ENCODE results near the gene KCNG1. TPM values are rescaled to one million over a fixed set of nuclear protein-coding genes. Genes with fewer than 3 reads are reported as not detected.

The KCNG1 gene
- total RNA-seq, 6 experiments from 2014 or later = 3.0 to 5.4 (median 3.5) TPM

DNA sequence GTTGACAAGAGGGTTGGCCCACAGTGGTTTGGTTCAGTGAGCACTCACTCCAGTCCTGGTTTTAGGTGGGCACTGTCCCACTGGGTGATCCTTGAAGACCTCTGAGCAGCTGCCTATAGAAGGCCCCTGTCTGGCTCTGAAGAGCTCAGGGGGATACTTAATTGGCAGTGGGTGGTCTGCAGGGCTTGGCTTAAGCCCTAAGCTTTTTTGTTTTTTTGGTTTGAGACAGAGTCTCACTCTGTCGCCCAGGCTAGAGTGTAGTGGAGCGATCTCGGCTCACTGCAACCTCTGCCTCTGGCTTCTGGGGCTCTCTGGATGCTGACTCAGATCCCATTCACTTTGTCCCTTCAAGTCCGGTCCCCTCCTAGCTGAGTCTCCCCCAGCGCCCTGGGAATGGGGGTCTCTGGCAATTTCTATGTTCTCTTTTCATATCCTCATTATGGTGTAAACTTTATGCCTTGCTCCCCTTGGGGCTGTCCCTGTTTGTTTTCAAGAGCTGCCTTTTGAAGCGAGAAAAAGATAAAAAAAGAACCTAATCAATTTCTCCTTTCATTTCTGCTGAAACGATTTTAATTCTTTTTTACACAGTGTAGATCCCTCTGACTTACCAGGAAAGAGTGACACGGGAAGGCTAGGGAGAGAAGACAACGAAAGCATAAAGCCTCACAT, 12.2 kb upstream of the KCNG1 start:
- Mint-ChIP-seq H3K27me3 (ENCODE audit: insufficient read depth) (no peaks in the 10 kb centered on the region; the same call in 1 of the 2 replicates), H3K4me1 (ENCODE audit: low read depth) (peaks cover 35% of the 10 kb centered on the region), H3K9me3 (no peaks in the 10 kb centered on the region), H3K27ac (no peak overlapping the region), H3K36me3 (ENCODE audit: low read depth) (no peaks in the 10 kb centered on the region), H3K4me3 (no peak overlapping the region)
- TF ChIP-seq, protein P1, sequence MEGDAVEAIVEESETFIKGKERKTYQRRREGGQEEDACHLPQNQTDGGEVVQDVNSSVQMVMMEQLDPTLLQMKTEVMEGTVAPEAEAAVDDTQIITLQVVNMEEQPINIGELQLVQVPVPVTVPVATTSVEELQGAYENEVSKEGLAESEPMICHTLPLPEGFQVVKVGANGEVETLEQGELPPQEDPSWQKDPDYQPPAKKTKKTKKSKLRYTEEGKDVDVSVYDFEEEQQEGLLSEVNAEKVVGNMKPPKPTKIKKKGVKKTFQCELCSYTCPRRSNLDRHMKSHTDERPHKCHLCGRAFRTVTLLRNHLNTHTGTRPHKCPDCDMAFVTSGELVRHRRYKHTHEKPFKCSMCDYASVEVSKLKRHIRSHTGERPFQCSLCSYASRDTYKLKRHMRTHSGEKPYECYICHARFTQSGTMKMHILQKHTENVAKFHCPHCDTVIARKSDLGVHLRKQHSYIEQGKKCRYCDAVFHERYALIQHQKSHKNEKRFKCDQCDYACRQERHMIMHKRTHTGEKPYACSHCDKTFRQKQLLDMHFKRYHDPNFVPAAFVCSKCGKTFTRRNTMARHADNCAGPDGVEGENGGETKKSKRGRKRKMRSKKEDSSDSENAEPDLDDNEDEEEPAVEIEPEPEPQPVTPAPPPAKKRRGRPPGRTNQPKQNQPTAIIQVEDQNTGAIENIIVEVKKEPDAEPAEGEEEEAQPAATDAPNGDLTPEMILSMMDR (IDR thresholded peaks at IDR 0.05) = no peak
- DNase-seq = no peak

GRCh38 chr20:51034476-51034875, 11.6 kb upstream of the KCNG1 start:
- peaks cover 5% of the 10 kb centered on the region for H3K27me3 Mint-ChIP-seq (ENCODE audit: insufficient read depth)
- H3K9me3 Mint-ChIP-seq = no peaks in the 10 kb centered on the region
- DNase-seq = no peak
- no peaks in the 10 kb centered on the region for H3K36me3 Mint-ChIP-seq (ENCODE audit: low read depth)
- peak overlapping the region; percentile 87 for H3K27ac Mint-ChIP-seq
- TF ChIP-seq, protein P1 (IDR thresholded peaks at IDR 0.05) = no peak
- H3K4me1 Mint-ChIP-seq (ENCODE audit: low read depth) = peaks cover 35% of the 10 kb centered on the region
- no peak overlapping the region for H3K4me3 Mint-ChIP-seq

- Mint-ChIP-seq H3K4me3 (no peak overlapping the region), H3K27ac (no peak overlapping the region), H3K4me1 (ENCODE audit: low read depth) (peaks cover 20% of the 10 kb centered on the region), H3K9me3 (no peaks in the 10 kb centered on the region), H3K27me3 (ENCODE audit: insufficient read depth) (peaks cover 17% of the 10 kb centered on the region), H3K36me3 (ENCODE audit: low read depth) (no peaks in the 10 kb centered on the region)
- TF ChIP-seq, protein P1 (IDR thresholded peaks at IDR 0.05) = no peak
- DNase-seq = no peak
Observed at GRCh38 chr20:51029963-51030920, 7.3 kb upstream of the KCNG1 start.

DNA sequence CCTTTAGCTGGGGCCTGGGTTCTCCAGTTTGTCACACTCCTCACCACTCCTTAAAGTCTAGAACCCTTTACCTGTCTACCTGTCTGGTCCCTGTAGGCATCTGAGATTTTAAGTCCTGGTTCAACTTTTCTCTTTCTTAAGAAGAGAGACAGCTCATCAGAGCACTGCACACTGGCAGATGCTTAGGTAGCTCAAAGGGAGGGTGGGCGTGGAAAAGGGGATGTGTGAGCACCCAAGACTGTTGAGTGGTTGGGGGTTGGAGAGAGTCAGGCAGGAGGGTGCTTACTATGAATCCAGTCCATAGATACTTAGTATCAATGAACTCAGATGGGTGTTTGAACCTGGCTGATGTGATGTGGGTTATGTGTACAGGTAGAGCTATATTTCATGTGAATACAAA, 6.6 kb upstream of the KCNG1 start:
- H3K36me3 Mint-ChIP-seq (ENCODE audit: low read depth) = no peaks in the 10 kb centered on the region
- no peak overlapping the region for H3K4me3 Mint-ChIP-seq
- peaks cover 22% of the 10 kb centered on the region for H3K27me3 Mint-ChIP-seq (ENCODE audit: insufficient read depth)
- peaks cover 18% of the 10 kb centered on the region for H3K4me1 Mint-ChIP-seq (ENCODE audit: low read depth)
- H3K27ac Mint-ChIP-seq = no peak overlapping the region
- TF ChIP-seq, protein P1 (IDR thresholded peaks at IDR 0.05) = no peak
- no peak for DNase-seq
- no peaks in the 10 kb centered on the region for H3K9me3 Mint-ChIP-seq

- no peak for DNase-seq
- no peak overlapping the region for H3K4me3 Mint-ChIP-seq
- peaks cover 11% of the 10 kb centered on the region for H3K4me1 Mint-ChIP-seq (ENCODE audit: low read depth)
- no peaks in the 10 kb centered on the region for H3K36me3 Mint-ChIP-seq (ENCODE audit: low read depth)
- no peaks in the 10 kb centered on the region for H3K9me3 Mint-ChIP-seq
- H3K27me3 Mint-ChIP-seq (ENCODE audit: insufficient read depth) = peaks cover 25% of the 10 kb centered on the region
- no peak overlapping the region for H3K27ac Mint-ChIP-seq
- TF ChIP-seq, protein P1 (IDR thresholded peaks at IDR 0.05) = no peak
Observed at GRCh38 chr20:51028616-51029212, 5.8 kb upstream of the KCNG1 start.
